ENCODE results near the gene PDCD1. TPM values are rescaled to one million over a fixed set of nuclear protein-coding genes. Genes with fewer than 3 reads are reported as not detected.

The PDCD1 gene
- total and polyA plus RNA-seq, 2 of the 8 experiments (the other 6 are each of a cell fraction or from before 2014, with no cell fraction given) = 0.48 to 1.1 TPM

GRCh38 chr2:241814643-241815476, 43.8 kb downstream of the PDCD1 start:
- Histone ChIP-seq H3K9ac (replicated peaks in 1 of 4; ENCODE audit: extremely low read depth in 1 of 4, low read depth in 3 of 4, low read length in 3 of 4) (no peak overlapping the region), H3K36me3 (ENCODE audit: control insufficient read depth in 2 of 4, insufficient read depth in 4 of 4, low read length in 3 of 4) (no peaks in the 10 kb centered on the region), H3K4me2 (ENCODE audit: insufficient read depth in 1 of 2, low read depth in 2 of 2, low read length in 2 of 2) (no peak overlapping the region), H2AK5ac (ENCODE audit: low read depth, low read length) (no peak overlapping the region), H4K20me1 (replicated peaks in 1 of 2; ENCODE audit: control insufficient read depth in 1 of 2, insufficient read depth in 2 of 2, low read length in 2 of 2) (no peaks in the 10 kb centered on the region), H2BK120ac (replicated peaks; ENCODE audit: low read depth, low read length) (no peak overlapping the region), H3K4me3 (ENCODE audit: extremely low read depth in 1 of 4, insufficient read depth in 2 of 4, low read depth in 3 of 4, low read length in 4 of 4) (no peak overlapping the region), H3K27ac (ENCODE audit: low read depth, low read length) (no peak overlapping the region), H3K4ac (replicated peaks; ENCODE audit: insufficient read length, low read depth, low read length) (no peak overlapping the region), H3K4me1 (replicated peaks in 1 of 4; ENCODE audit: control insufficient read depth in 3 of 4, insufficient read depth in 4 of 4, low read length in 3 of 4) (no peaks in the 10 kb centered on the region), H3K56ac (replicated peaks; ENCODE audit: insufficient read length, low read depth, low read length) (no peak overlapping the region), H4K91ac (replicated peaks; ENCODE audit: insufficient read length, low read length) (no peak overlapping the region), H3K27me3 (replicated peaks in 1 of 4; ENCODE audit: control insufficient read depth in 3 of 4, extremely low read depth in 1 of 4, insufficient read depth in 3 of 4, low read length in 3 of 4) (no peaks in the 10 kb centered on the region), H3K79me1 (ENCODE audit: low read depth, low read length) (no peaks in the 10 kb centered on the region), H2BK20ac (ENCODE audit: low read length) (no peak overlapping the region), H3K9me3 (ENCODE audit: insufficient read depth in 2 of 2, low read depth in 1 of 2, low read length in 1 of 2) (no peaks in the 10 kb centered on the region), H3K23me2 (ENCODE audit: low read depth, low read length) (no peaks in the 10 kb centered on the region), H3K23ac (ENCODE audit: insufficient read length) (no peak overlapping the region), H2BK12ac (ENCODE audit: low read depth, low read length) (peak overlapping the region; percentile 50; the same call in 1 of the 2 replicates), H3K79me2 (ENCODE audit: control insufficient read depth in 1 of 2, insufficient read depth in 2 of 2, low read length in 2 of 2) (no peaks in the 10 kb centered on the region), H3K18ac (ENCODE audit: extremely low read depth, low read length) (no peak overlapping the region), H2AFZ (ENCODE audit: low read length) (no peak overlapping the region), H2BK15ac (ENCODE audit: low read length) (no peak overlapping the region), H4K5ac (ENCODE audit: insufficient read length, low read depth, low read length) (no peak overlapping the region), H4K8ac (ENCODE audit: extremely low read depth, insufficient read depth, low read length) (peak overlapping the region; percentile 57), H2BK5ac (ENCODE audit: low read depth, low read length) (no peak overlapping the region), H3K14ac (ENCODE audit: insufficient read length) (no peak overlapping the region)
- FAIRE-seq (no peak), DNase-seq (ENCODE audit: low read depth in 1 of 2, low spot score in 2 of 2) (no peak)
- POLR2A ChIA-PET (ENCODE audit: partially characterized antibody) = no interaction called here
- TF ChIP-seq, protein P1, sequence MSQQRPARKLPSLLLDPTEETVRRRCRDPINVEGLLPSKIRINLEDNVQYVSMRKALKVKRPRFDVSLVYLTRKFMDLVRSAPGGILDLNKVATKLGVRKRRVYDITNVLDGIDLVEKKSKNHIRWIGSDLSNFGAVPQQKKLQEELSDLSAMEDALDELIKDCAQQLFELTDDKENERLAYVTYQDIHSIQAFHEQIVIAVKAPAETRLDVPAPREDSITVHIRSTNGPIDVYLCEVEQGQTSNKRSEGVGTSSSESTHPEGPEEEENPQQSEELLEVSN (IDR thresholded peaks at IDR 0.05) = 0 out of 2 replicates have a peak, but pooled peaks have one; percentile 23
- no peak for TF ChIP-seq EP300 (IDR thresholded peaks at IDR 0.05; ENCODE audit: borderline replicate concordance in 1 of 2, low read depth in 2 of 2, low read length in 2 of 2)
- 91% methylated on average over 47 of the region's 52 CpGs; no CpG with 5 or more reads in 1 of the 2 experiments for WGBS, 2 experiments (ENCODE audit: extremely low coverage in 1 of 2, insufficient coverage in 1 of 2, insufficient read length in 1 of 2, insufficient replicate concordance in 2 of 2, low coverage in 1 of 2, low lambda C conversion rate in 2 of 2, missing lambda C conversion rate in 1 of 2)
- CTCF ChIA-PET (ENCODE audit: partially characterized antibody) = no interaction called here

All from H1 (cell line).